Body of pancreas (tissue), 4 donors: Measurements from ENCODE around the gene ERAL1. TPM values are rescaled to one million over a fixed set of nuclear protein-coding genes. Genes with fewer than 3 reads are reported as not detected.

Experiments
- ATAC-seq: fragments of 150-250 bp; one replicate; pipeline ENCODE4 v1.9.1; 2016
- DNase-seq, 4 donors: peaks; one replicate each; pipeline ENCODE4 v3.0.0-alpha.2; 2019
- H3K27ac ChIP-seq, 4 donors: fragments of 200-600 bp; sonication (generic); 1 replicate in 3 of 4; 2 replicates in 1 of 4; pipeline versions ENCODE4 v1.5.1 to v1.6.1; 2016 to 2019; ENCODE audit warnings: mild to moderate bottlenecking in 1 of 4, mixed read lengths in 1 of 4, moderate library complexity in 1 of 4
- H3K27me3 ChIP-seq, 2 donors: fragments of 200-600 bp; sonication (generic); one replicate each; pipeline ENCODE4 v1.6.0; 2016; ENCODE audit warnings: mild to moderate bottlenecking in 1 of 2
- H3K36me3 ChIP-seq, 2 donors: fragments of 200-600 bp; sonication (generic); replicated peaks in 1 of 2; 2 replicates each; pipeline ENCODE4 v1.5.1; 2016; ENCODE audit warnings: low read depth in 2 of 2; ENCODE audit not compliant: insufficient read depth in 1 of 2
- H3K4me1 ChIP-seq: fragments of 200-600 bp; sonication (generic); one replicate; pipeline ENCODE4 v1.6.0; 2016
- H3K4me3 ChIP-seq, 2 donors: fragments of 200-600 bp; sonication (generic); 1 replicate in 1 of 2; 2 replicates in 1 of 2; pipeline ENCODE4 v1.5.1; 2016 to 2019
- H3K9me3 ChIP-seq, 3 donors: fragments of 200-600 bp; sonication (generic); 1 replicate in 2 of 3; 2 replicates in 1 of 3; pipeline ENCODE4 v1.5.1; 2016
- POLR2A ChIP-seq, 3 donors: fragments of 450-650 bp; IDR thresholded peaks; one replicate each; pipeline ENCODE4 v1.6.1; 2016; ENCODE audit warnings: antibody characterized with exemption in 3 of 3, mild to moderate bottlenecking in 2 of 3
- WGBS, 2 donors: methylation state at CpG; one replicate each; pipeline ENCODE4 v1.1.5; 2017; 5-methylcytosine and 5-hydroxymethylcytosine counted together
- intact Hi-C: fragments of 100-400 bp; cut with DNase I; formaldehyde crosslinking; loops from one replicate; pipeline ENCODE4 v1.15.1; 2023
- total RNA-seq, 2 donors: library from RNA; depleted of rRNA; stranded (reverse); fragments of >200 nt; gene quantifications; one replicate each; pipeline ENCODE4 v1.1.0, GENCODE V29; 2016
- TF ChIP-seq, protein P1 (sequence below), 7 experiments: fragments of 450-650 bp in 4 of 7; fragments of 200-600 bp in 3 of 7; sonication (generic) in 3 of 7; IDR thresholded peaks; one replicate each; pipeline ENCODE4 v1.5.1; 2016 to 2019; ENCODE audit warnings: antibody characterized with exemption in 7 of 7

ERAL1 gene
- total RNA-seq, 2 donors from 2014 or later, result 13.0 to 49.4 TPM

DNA sequence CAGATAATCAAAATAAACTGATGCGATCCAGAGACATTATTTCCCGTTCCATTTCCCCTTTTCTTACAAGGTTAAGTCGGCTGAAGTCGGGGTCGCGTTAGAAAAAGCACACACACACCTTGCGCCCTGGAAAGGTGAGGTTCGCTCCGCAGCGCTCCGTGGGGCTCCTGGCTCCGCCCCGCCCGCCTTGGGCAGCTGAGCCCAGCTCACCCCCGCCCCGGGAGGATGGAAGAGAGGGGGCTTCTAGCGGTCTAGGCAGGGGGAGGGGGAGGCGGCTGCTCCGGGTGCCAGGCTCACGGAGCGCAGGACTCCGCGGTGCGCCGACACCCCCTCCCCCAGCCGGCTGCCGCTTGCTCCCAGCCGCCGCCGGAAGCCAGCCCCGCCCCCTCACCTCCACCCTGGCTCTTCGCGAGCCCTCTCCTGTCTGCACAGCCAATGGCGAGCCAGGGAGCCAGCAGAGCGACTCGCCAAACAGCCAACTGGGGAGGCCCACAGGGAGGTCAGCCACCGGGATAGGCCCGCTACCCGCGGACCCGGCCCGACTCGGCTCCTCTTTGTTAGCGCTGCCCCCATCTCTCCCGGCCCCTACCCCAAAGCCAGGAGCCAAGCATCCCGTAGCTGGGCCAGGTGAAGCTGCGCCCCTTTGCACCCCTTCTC is 42.6 kb upstream of the ERAL1 start:
- ATAC-seq, result peak; percentile 100
- H3K36me3 ChIP-seq, result no peaks in the 10 kb centered on the region
- H3K4me3 ChIP-seq, result peak overlapping the region; percentile 92 to 99
- peaks cover 28% of the 10 kb centered on the region for H3K4me1 ChIP-seq
- DNase-seq, result peak; percentile 97 to 98 (median 98)
- TF ChIP-seq POLR2A (IDR thresholded peaks at IDR 0.05), result peak in 2 of 3 donors; percentile 58 to 62
- TF ChIP-seq, protein P1, sequence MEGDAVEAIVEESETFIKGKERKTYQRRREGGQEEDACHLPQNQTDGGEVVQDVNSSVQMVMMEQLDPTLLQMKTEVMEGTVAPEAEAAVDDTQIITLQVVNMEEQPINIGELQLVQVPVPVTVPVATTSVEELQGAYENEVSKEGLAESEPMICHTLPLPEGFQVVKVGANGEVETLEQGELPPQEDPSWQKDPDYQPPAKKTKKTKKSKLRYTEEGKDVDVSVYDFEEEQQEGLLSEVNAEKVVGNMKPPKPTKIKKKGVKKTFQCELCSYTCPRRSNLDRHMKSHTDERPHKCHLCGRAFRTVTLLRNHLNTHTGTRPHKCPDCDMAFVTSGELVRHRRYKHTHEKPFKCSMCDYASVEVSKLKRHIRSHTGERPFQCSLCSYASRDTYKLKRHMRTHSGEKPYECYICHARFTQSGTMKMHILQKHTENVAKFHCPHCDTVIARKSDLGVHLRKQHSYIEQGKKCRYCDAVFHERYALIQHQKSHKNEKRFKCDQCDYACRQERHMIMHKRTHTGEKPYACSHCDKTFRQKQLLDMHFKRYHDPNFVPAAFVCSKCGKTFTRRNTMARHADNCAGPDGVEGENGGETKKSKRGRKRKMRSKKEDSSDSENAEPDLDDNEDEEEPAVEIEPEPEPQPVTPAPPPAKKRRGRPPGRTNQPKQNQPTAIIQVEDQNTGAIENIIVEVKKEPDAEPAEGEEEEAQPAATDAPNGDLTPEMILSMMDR (IDR thresholded peaks at IDR 0.05), result no peak
- no peaks in the 10 kb centered on the region for H3K9me3 ChIP-seq
- peak overlapping the region; percentile 74 to 95 (median 89) for H3K27ac ChIP-seq
- intact Hi-C loops, result no loop called here
- WGBS, 2 donors, result 0 to 1% methylated on average over 12 to 45 of the region's 47 CpGs
- no peaks in the 10 kb centered on the region for H3K27me3 ChIP-seq

DNA sequence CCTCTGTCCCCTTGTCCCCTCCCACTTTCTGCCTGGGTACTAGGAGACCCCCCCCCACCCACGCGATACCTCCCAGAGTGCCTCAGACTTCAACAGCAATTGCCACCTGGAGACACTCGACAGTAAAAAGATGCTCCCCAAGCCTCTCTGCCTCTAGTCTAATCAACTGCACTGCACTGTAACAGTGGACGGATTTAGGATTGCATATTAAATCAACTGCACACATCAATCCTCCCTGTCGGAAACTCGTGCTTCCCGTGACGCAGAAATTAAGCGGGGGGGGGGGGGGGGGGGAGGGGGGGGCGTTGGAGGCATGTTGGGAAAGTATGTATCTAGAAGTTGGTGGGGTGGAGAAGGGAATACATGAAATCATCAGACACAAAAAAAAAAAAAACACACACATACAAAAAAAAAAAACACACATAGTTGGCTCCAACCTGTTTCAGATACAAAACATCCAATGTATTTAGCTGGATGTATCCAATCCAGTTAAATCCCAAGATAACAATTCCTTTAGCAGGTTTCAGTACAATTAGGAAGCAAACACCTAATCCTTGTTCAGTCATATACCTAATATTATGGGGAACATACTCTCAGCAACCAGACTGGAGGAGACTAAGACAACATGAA is 42.0 kb upstream of the ERAL1 start:
- no peaks in the 10 kb centered on the region for H3K36me3 ChIP-seq
- ATAC-seq (peak; percentile 15), DNase-seq (no peak)
- 0 to 1% methylated on average over 9 to 10 of the region's 10 CpGs for WGBS, 2 donors
- no peak for TF ChIP-seq POLR2A (IDR thresholded peaks at IDR 0.05)
- TF ChIP-seq, protein P1 (IDR thresholded peaks at IDR 0.05), result no peak
- H3K4me3 ChIP-seq, result peak overlapping the region; percentile 92 to 99
- H3K4me1 ChIP-seq, result peaks cover 22% of the 10 kb centered on the region
- H3K27me3 ChIP-seq, result no peaks in the 10 kb centered on the region
- intact Hi-C loops, result no loop called here
- peak overlapping the region; percentile 74 to 95 (median 89) for H3K27ac ChIP-seq
- H3K9me3 ChIP-seq, result no peaks in the 10 kb centered on the region

DNA sequence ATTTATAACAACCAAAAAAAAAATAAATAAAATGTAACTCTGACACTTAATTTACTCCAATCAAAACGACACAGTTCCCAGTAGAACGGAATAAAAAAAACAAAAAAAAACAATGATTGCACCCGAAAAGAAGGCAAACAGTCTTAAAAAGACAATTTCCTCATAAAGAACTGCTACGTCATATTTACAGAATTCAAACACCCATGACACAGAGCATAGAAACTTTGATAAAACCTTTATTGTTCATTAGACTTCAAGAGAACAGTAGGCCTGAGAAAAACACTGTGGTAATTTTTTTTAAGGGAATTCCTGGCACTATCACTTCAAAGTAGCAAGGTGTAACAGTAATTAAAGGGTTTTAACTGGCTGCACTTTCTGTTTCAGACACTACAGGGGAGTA is 38.3 kb upstream of the ERAL1 start:
- Histone ChIP-seq H3K27me3 (no peaks in the 10 kb centered on the region), H3K36me3 (no peaks in the 10 kb centered on the region), H3K9me3 (no peaks in the 10 kb centered on the region), H3K27ac (no peak overlapping the region), H3K4me1 (peaks cover 2% of the 10 kb centered on the region), H3K4me3 (no peak overlapping the region)
- 74 to 79% methylated on average over 4 of the region's 4 CpGs for WGBS, 2 donors
- ATAC-seq (no peak), DNase-seq (no peak)
- TF ChIP-seq, protein P1 (IDR thresholded peaks at IDR 0.05), result no peak
- no peak for TF ChIP-seq POLR2A (IDR thresholded peaks at IDR 0.05)
- intact Hi-C loops, result no loop called here

DNA sequence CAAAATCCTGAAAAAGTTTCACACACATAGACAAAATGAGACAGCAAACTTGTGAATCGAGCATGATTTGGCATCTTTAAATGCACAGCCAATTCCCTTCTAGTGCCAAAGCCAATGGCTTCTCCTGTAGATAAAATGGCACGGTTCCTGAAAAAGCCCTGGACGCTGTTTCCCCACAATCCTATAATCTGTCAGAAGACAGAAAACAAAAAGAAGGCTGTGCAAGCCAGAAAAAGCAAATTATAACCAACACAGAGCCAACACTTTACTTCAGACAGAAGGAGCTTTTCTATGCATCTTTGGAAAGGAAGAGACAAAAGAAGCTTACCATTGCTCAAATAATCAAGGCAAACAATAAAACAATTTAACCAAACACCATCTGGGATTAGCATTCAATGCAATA is 36.0 kb upstream of the ERAL1 start:
- Histone ChIP-seq H3K4me3 (no peak overlapping the region), H3K36me3 (no peaks in the 10 kb centered on the region), H3K27ac (no peak overlapping the region), H3K27me3 (no peaks in the 10 kb centered on the region), H3K9me3 (no peaks in the 10 kb centered on the region), H3K4me1 (no peaks in the 10 kb centered on the region)
- intact Hi-C loops, result no loop called here
- DNase-seq (no peak), ATAC-seq (no peak)
- TF ChIP-seq, protein P1 (IDR thresholded peaks at IDR 0.05), result no peak
- TF ChIP-seq POLR2A (IDR thresholded peaks at IDR 0.05), result no peak
- 70 to 86% methylated on average over 3 of the region's 3 CpGs for WGBS, 2 donors
